ENCODE measurements around the gene MRPS24.

Gene MRPS24

DNA sequence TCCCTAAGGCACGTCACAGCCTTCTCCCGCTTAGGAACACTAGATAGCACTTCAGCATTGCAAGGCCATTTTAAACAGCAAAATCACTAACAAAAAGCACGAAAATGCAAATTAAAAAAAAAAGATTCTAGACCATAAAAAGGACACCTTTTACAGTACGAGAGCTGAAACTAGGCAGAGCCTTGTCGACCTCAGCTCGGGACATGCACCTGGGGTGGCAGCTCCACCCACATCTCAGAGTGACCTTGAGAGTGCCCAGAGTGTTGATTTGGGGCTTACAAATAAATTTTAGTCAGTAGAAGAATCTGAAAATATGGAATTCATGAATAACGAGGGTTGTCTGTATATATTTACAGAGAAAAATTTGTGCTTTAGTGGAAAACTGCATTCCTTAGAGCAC, 1.1 kb downstream of the MRPS24 start:
- Histone ChIP-seq H3K27me3 (ENCODE audit: insufficient read depth, low read length) (no peaks in the 10 kb centered on the region; the same call in 1 of the 2 replicates), H3K4me2 (ENCODE audit: low read length) (peak overlapping the region; percentile 70), H3K4me1 (ENCODE audit: insufficient read depth, low read length, severe bottlenecking) (peaks cover 20% of the 10 kb centered on the region), H3K36me3 (ENCODE audit: insufficient read depth, low read length) (peaks cover 33% of the 10 kb centered on the region), H3K9me3 (ENCODE audit: low read length) (peaks cover 12% of the 10 kb centered on the region), H4K20me1 (ENCODE audit: insufficient read depth, low read length) (no peaks in the 10 kb centered on the region), H2AFZ (ENCODE audit: low read length) (no peak overlapping the region), H3K4me3 (ENCODE audit: low read depth, low read length, poor library complexity, severe bottlenecking) (peak overlapping the region; percentile 82), H3K9me2 (ENCODE audit: low read depth, low read length) (no peaks in the 10 kb centered on the region), H3K9ac (ENCODE audit: low read length) (peak overlapping the region; percentile 72), H3K27ac (ENCODE audit: low read depth, low read length, poor library complexity, severe bottlenecking) (peak overlapping the region; percentile 41), H3F3A (ENCODE audit: insufficient read depth, low read length) (no peaks in the 10 kb centered on the region), H3K79me2 (ENCODE audit: insufficient read depth, low read length) (no peaks in the 10 kb centered on the region)
- TF ChIP-seq EZH2 (IDR thresholded peaks at IDR 0.05; ENCODE audit: borderline replicate concordance, low read length), result no peak
- TF ChIP-seq, protein P1, sequence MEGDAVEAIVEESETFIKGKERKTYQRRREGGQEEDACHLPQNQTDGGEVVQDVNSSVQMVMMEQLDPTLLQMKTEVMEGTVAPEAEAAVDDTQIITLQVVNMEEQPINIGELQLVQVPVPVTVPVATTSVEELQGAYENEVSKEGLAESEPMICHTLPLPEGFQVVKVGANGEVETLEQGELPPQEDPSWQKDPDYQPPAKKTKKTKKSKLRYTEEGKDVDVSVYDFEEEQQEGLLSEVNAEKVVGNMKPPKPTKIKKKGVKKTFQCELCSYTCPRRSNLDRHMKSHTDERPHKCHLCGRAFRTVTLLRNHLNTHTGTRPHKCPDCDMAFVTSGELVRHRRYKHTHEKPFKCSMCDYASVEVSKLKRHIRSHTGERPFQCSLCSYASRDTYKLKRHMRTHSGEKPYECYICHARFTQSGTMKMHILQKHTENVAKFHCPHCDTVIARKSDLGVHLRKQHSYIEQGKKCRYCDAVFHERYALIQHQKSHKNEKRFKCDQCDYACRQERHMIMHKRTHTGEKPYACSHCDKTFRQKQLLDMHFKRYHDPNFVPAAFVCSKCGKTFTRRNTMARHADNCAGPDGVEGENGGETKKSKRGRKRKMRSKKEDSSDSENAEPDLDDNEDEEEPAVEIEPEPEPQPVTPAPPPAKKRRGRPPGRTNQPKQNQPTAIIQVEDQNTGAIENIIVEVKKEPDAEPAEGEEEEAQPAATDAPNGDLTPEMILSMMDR (IDR thresholded peaks at IDR 0.05; ENCODE audit: low read length), result no peak

DNA sequence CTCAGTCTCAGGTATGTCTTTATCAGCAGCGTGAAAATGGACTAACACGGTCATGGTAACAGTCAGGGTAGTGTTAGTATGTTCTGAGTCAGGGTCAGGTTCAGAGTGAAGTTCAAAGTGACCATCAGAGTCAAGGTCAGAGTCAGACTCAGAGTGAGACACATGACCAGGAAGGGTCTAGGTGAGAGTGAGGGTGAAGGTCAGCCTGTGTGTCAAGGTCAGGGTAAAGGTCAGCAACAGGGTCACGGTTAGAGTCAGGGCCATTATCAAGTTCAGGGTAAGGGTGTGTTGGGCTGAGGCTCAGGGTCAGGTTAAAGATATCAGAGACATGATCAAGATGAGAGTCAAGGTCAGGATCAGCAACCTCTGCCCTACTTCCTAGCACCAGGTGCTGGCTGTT, 4.0 kb downstream of the MRPS24 start:
- no peak overlapping the region for H3K4me2 ChIP-seq (ENCODE audit: low read length)
- TF ChIP-seq, protein P1 (IDR thresholded peaks at IDR 0.05; ENCODE audit: low read length), result no peak
- TF ChIP-seq EZH2 (IDR thresholded peaks at IDR 0.05; ENCODE audit: borderline replicate concordance, low read length), result no peak
- H3F3A ChIP-seq (ENCODE audit: insufficient read depth, low read length), result no peaks in the 10 kb centered on the region
- no peak overlapping the region for H2AFZ ChIP-seq (ENCODE audit: low read length)
- H3K4me3 ChIP-seq (ENCODE audit: low read depth, low read length, poor library complexity, severe bottlenecking), result no peak overlapping the region
- H3K9ac ChIP-seq (ENCODE audit: low read length), result no peak overlapping the region
- H3K79me2 ChIP-seq (ENCODE audit: insufficient read depth, low read length), result no peaks in the 10 kb centered on the region
- H3K4me1 ChIP-seq (ENCODE audit: insufficient read depth, low read length, severe bottlenecking), result peaks cover 19% of the 10 kb centered on the region
- peaks cover 2% of the 10 kb centered on the region for H3K9me3 ChIP-seq (ENCODE audit: low read length)
- no peaks in the 10 kb centered on the region; the same call in 1 of the 2 replicates for H3K27me3 ChIP-seq (ENCODE audit: insufficient read depth, low read length)
- no peaks in the 10 kb centered on the region for H3K9me2 ChIP-seq (ENCODE audit: low read depth, low read length)
- H4K20me1 ChIP-seq (ENCODE audit: insufficient read depth, low read length), result no peaks in the 10 kb centered on the region
- peaks cover 29% of the 10 kb centered on the region for H3K36me3 ChIP-seq (ENCODE audit: insufficient read depth, low read length)
- H3K27ac ChIP-seq (ENCODE audit: low read depth, low read length, poor library complexity, severe bottlenecking), result no peak overlapping the region

DNA sequence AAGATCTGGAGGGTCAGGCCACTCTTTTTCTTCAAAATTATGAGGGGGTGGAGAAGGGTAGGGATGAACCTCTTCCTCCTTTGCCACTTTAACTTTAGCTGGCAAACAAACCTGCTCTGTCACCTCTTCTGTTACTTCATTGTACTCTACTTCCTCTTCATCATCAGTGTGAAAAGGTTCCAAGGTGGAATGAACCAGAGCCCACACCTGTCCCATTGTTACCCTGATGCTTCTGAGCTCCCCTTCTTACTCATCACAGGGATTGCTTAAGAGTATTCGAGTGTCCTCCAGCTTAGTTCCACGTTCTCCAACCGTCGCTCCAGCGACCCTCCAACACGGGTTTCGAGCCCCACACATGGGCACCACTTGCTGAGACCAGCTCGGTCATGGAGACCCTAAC, 5.2 kb downstream of the MRPS24 start:
- H2AFZ ChIP-seq (ENCODE audit: low read length), result no peak overlapping the region
- H3K9me2 ChIP-seq (ENCODE audit: low read depth, low read length), result no peaks in the 10 kb centered on the region
- no peak overlapping the region for H3K4me3 ChIP-seq (ENCODE audit: low read depth, low read length, poor library complexity, severe bottlenecking)
- peaks cover 3% of the 10 kb centered on the region; the same call in 1 of the 2 replicates for H3K27me3 ChIP-seq (ENCODE audit: insufficient read depth, low read length)
- H3K9ac ChIP-seq (ENCODE audit: low read length), result no peak overlapping the region
- H3K4me2 ChIP-seq (ENCODE audit: low read length), result no peak overlapping the region
- peaks cover 6% of the 10 kb centered on the region for H3K9me3 ChIP-seq (ENCODE audit: low read length)
- H3K27ac ChIP-seq (ENCODE audit: low read depth, low read length, poor library complexity, severe bottlenecking), result no peak overlapping the region
- peaks cover 29% of the 10 kb centered on the region for H3K36me3 ChIP-seq (ENCODE audit: insufficient read depth, low read length)
- H3K4me1 ChIP-seq (ENCODE audit: insufficient read depth, low read length, severe bottlenecking), result peaks cover 11% of the 10 kb centered on the region
- no peaks in the 10 kb centered on the region for H3K79me2 ChIP-seq (ENCODE audit: insufficient read depth, low read length)
- no peak for TF ChIP-seq EZH2 (IDR thresholded peaks at IDR 0.05; ENCODE audit: borderline replicate concordance, low read length)
- TF ChIP-seq, protein P1 (IDR thresholded peaks at IDR 0.05; ENCODE audit: low read length), result no peak
- no peaks in the 10 kb centered on the region for H4K20me1 ChIP-seq (ENCODE audit: insufficient read depth, low read length)
- H3F3A ChIP-seq (ENCODE audit: insufficient read depth, low read length), result no peaks in the 10 kb centered on the region

Data from OCI-LY1 (cell line).